Subcutaneous adipose tissue (tissue), 4 donors: Measurements from ENCODE around the gene GP2. TPM values are rescaled to one million over a fixed set of nuclear protein-coding genes. Genes with fewer than 3 reads are reported as not detected.

Source experiments
- CTCF ChIP-seq: fragments of 450-650 bp; IDR thresholded peaks from one replicate; pipeline ENCODE4 v1.5.1; 2016; ENCODE audit warnings: low read depth, mild to moderate bottlenecking, control low read depth, antibody characterized with exemption, moderate library complexity
- total RNA-seq, 4 donors: library from RNA; depleted of rRNA; stranded (reverse); fragments of >200 nt; gene quantifications; one replicate each; pipeline ENCODE4 v1.1.0, GENCODE V29; 2016

GP2 gene
- total RNA-seq, 4 donors from 2014 or later = not detected

GRCh38 chr16:20306401-20306800 is 20.9 kb downstream of the GP2 start:
- no peak for TF ChIP-seq CTCF

- TF ChIP-seq CTCF = no peak
Observed at GRCh38 chr16:20303012-20303411, 24.3 kb downstream of the GP2 start.

GRCh38 chr16:20302389-20302788 is 24.9 kb downstream of the GP2 start:
- TF ChIP-seq CTCF = no peak

GRCh38 chr16:20301840-20302239 is 25.5 kb downstream of the GP2 start:
- TF ChIP-seq CTCF = no peak

- TF ChIP-seq CTCF = no peak
Observed at GRCh38 chr16:20300312-20301097, 26.8 kb downstream of the GP2 start.

- no peak for TF ChIP-seq CTCF
Observed at GRCh38 chr16:20298452-20298851, 28.9 kb downstream of the GP2 start.

- no peak for TF ChIP-seq CTCF
Observed at GRCh38 chr16:20291208-20292206, 35.8 kb downstream of the GP2 start.
